Neural progenitor cell (in vitro differentiated cells): ENCODE data around the gene ZP4. TPM values are rescaled to one million over a fixed set of nuclear protein-coding genes. Genes with fewer than 3 reads are reported as not detected.
A peak's percentile ranks its signal among the peaks of the same experiment; 100 is the strongest.

Experiments
- DNase-seq: peaks from one replicate; pipeline ENCODE4 v3.0.0-alpha.2; 2016; ENCODE audit warnings: low spot score
- H2AFZ ChIP-seq: fragments of 200-600 bp; sonication (generic); replicated peaks from 2 replicates; pipeline ENCODE4 v1.6.1; 2016; ENCODE audit warnings: antibody characterized with exemption
- H3F3A ChIP-seq: fragments of 200-600 bp; sonication (generic); 2 replicates; pipeline ENCODE4 v1.6.1; 2016; ENCODE audit warnings: antibody characterized with exemption, low read depth
- H3K27ac ChIP-seq: fragments of 200-600 bp; sonication (generic); 2 replicates; pipeline ENCODE4 v1.5.1; 2016; ENCODE audit warnings: mild to moderate bottlenecking
- H3K27me3 ChIP-seq: fragments of 200-600 bp; sonication (generic); 2 replicates; pipeline ENCODE4 v1.6.1; 2016; ENCODE audit warnings: mild to moderate bottlenecking, moderate library complexity
- H3K36me3 ChIP-seq: fragments of 200-600 bp; sonication (generic); 2 replicates; pipeline ENCODE4 v1.5.1; 2016
- H3K4me1 ChIP-seq: fragments of 200-600 bp; sonication (generic); 2 replicates; pipeline ENCODE4 v1.6.1; 2016; ENCODE audit warnings: mixed run types
- H3K4me2 ChIP-seq: fragments of 200-600 bp; sonication (generic); 2 replicates; pipeline ENCODE4 v1.6.1; 2016
- H3K4me3 ChIP-seq: fragments of 200-600 bp; sonication (generic); 2 replicates; pipeline ENCODE4 v1.5.1; 2016
- H3K79me2 ChIP-seq: fragments of 200-600 bp; sonication (generic); 2 replicates; pipeline ENCODE4 v1.6.1; 2016; ENCODE audit warnings: low read depth
- H3K9ac ChIP-seq: fragments of 200-600 bp; sonication (generic); 2 replicates; pipeline ENCODE4 v1.6.1; 2016
- H3K9me3 ChIP-seq: fragments of 200-600 bp; sonication (generic); 2 replicates; pipeline ENCODE4 v1.5.1; 2016; ENCODE audit warnings: low read depth
- H4K20me1 ChIP-seq: fragments of 200-600 bp; sonication (generic); 2 replicates; pipeline ENCODE4 v1.6.1; 2016; ENCODE audit warnings: low read depth
- H3K27ac Mint-ChIP-seq: 3 replicates; pipeline ENCODE4 v1.8.0; 2021; ENCODE audit warnings: mixed read lengths
- H3K27me3 Mint-ChIP-seq: 2 replicates; pipeline ENCODE4 v1.8.0; 2022; ENCODE audit warnings: low read depth, mild to moderate bottlenecking, inconsistent platforms, moderate library complexity, mixed read lengths; ENCODE audit not compliant: insufficient read depth
- H3K36me3 Mint-ChIP-seq: 3 replicates; pipeline ENCODE4 v1.8.0; 2021; ENCODE audit warnings: mixed read lengths
- H3K4me1 Mint-ChIP-seq: 3 replicates; pipeline ENCODE4 v1.8.0; 2021; ENCODE audit warnings: mixed read lengths
- H3K4me3 Mint-ChIP-seq: 3 replicates; pipeline ENCODE4 v1.8.0; 2021; ENCODE audit warnings: mild to moderate bottlenecking, moderate library complexity, mixed read lengths
- H3K9me3 Mint-ChIP-seq: 3 replicates; pipeline ENCODE4 v1.8.0; 2020; ENCODE audit warnings: mixed read lengths
- CTCF ChIP-seq: fragments of 200-600 bp; sonication (generic); IDR thresholded peaks from 2 replicates; pipeline ENCODE4 v1.5.1; 2017; ENCODE audit warnings: antibody characterized with exemption, mild to moderate bottlenecking
- EZH2 ChIP-seq: fragments of 200-600 bp; sonication (generic); IDR thresholded peaks from 2 replicates; pipeline ENCODE4 v1.6.1; 2017; ENCODE audit warnings: antibody characterized with exemption, mild to moderate bottlenecking, moderate library complexity
- EZH2phosphoT487 ChIP-seq: fragments of 200-600 bp; sonication (generic); IDR thresholded peaks from 2 replicates; pipeline ENCODE4 v1.6.1; 2017; ENCODE audit warnings: antibody characterized with exemption
- total RNA-seq: library from RNA; depleted of rRNA; stranded (reverse); fragments of >200 nt; gene quantifications from 2 replicates; pipeline ENCODE4 v1.2.3, GENCODE V29; 2015; ENCODE audit warnings: low replicate concordance

The ZP4 gene
- total RNA-seq, 1 donor from 2014 or later, result not detected

DNA sequence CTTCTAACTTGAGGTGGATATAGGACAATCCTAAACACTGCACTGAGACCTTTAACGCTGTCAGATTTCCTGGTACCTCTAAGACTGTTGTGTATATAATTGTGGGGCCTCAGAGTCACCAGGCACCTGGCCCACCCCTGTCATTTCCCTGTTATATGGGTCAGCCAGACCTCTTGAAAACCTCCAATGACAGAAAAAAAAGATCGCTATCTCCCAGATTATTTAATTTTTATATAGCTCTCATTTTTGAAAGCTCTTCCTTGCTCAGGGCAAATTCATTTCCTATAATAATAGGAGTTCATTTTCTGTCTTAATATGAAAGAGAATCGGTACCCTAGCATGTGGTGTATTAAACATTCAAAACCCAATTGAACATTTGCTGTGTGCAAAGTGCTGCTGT lies 56.7 kb downstream of the ZP4 start:
- Histone ChIP-seq H2AFZ (no peak overlapping the region), H3K9ac (no peak overlapping the region), H3K27ac (no peak overlapping the region), H3K4me1 (no peaks in the 10 kb centered on the region), H3K9me3 (no peaks in the 10 kb centered on the region), H4K20me1 (no peaks in the 10 kb centered on the region), H3K36me3 (no peaks in the 10 kb centered on the region), H3K4me2 (no peak overlapping the region), H3K79me2 (no peaks in the 10 kb centered on the region), H3K4me3 (no peak overlapping the region), H3F3A (no peaks in the 10 kb centered on the region), H3K27me3 (no peaks in the 10 kb centered on the region)
- no peak overlapping the region for H3K4me3 Mint-ChIP-seq
- H3K27me3 Mint-ChIP-seq, result peaks cover 4% of the 10 kb centered on the region
- no peaks in the 10 kb centered on the region for H3K36me3 Mint-ChIP-seq
- peaks cover 19% of the 10 kb centered on the region for H3K4me1 Mint-ChIP-seq
- no peaks in the 10 kb centered on the region for H3K9me3 Mint-ChIP-seq
- DNase-seq, result no peak
- no peak for TF ChIP-seq CTCF
- no peak for TF ChIP-seq EZH2
- no peak for TF ChIP-seq EZH2phosphoT487
- H3K27ac Mint-ChIP-seq, result no peak overlapping the region

DNA sequence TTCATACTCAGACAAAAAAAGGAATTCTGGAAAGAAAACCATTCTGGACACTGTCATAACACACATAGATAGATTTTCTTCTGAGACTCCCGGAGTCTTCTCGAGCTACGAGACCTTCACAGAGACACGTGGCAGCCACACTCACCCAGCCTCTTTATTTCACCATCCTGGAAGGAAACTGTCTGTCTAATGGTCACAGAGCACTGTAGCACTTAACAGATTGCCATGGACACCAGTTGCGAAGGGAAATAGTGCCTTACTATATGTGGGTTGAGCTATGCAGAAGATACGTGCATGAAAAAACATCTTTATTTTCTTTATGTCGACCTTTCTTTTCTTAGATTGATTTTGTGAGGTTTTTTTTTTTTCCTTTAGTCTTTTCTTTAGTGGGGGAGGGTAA lies 57.9 kb downstream of the ZP4 start:
- Histone ChIP-seq H2AFZ (peak overlapping the region; percentile 73), H3K9me3 (no peaks in the 10 kb centered on the region), H3K36me3 (no peaks in the 10 kb centered on the region), H3F3A (no peaks in the 10 kb centered on the region), H3K27ac (no peak overlapping the region), H3K4me1 (no peaks in the 10 kb centered on the region), H3K79me2 (no peaks in the 10 kb centered on the region), H3K9ac (no peak overlapping the region), H3K27me3 (no peaks in the 10 kb centered on the region), H4K20me1 (no peaks in the 10 kb centered on the region), H3K4me2 (no peak overlapping the region), H3K4me3 (no peak overlapping the region)
- Mint-ChIP-seq H3K9me3 (no peaks in the 10 kb centered on the region), H3K4me3 (no peak overlapping the region), H3K27ac (no peak overlapping the region), H3K27me3 (peaks cover 2% of the 10 kb centered on the region), H3K36me3 (no peaks in the 10 kb centered on the region), H3K4me1 (peaks cover 19% of the 10 kb centered on the region)
- DNase-seq, result no peak
- TF ChIP-seq CTCF (no peak), EZH2 (no peak), EZH2phosphoT487 (no peak)
